HepG2 (cell line): Measurements from ENCODE around the gene NOS1AP. TPM values are rescaled to one million over a fixed set of nuclear protein-coding genes. Genes with fewer than 3 reads are reported as not detected.

Experiments
- ATAC-seq: fragments of 200-7000 bp; cut with Tn5 transposase; 3 replicates; pipeline ENCODE4 v1.9.1; 2020; ENCODE audit warnings: mild to moderate bottlenecking, moderate library complexity
- BruUV-seq: library from RNA; stranded (reverse); fragments of 400-500 nt; replicated peaks from 2 replicates; lab custom pipeline; 2021; lab: Mats Ljungman, UMichigan
- CTCF ChIA-PET: fragments of 300-600 bp; formaldehyde crosslinking; extraction: SDS; loops from one replicate; lab custom pipeline; 2021; ENCODE audit warnings: low total read pairs, inconsistent platforms, low intra/inter-chr PET ratio; lab: Yijun Ruan, JAX
- POLR2A ChIA-PET: fragments of 350-600 bp; sonication (Branson Sonifier 250); formaldehyde crosslinking; loops from one replicate; lab custom pipeline; 2020; ENCODE audit warnings: antibody characterized with exemption, inconsistent platforms; lab: Yijun Ruan, JAX
- DNase-seq: peaks from one replicate; pipeline ENCODE4 v3.0.0-alpha.2; 2015; ENCODE audit warnings: low spot score
- FAIRE-seq: peaks from 3 replicates; lab custom pipeline; 2011; peaks lifted over from hg19 to GRCh38; lab: Jason Lieb, UNC
- H2AFZ ChIP-seq: one replicate; pipeline ENCODE4 v1.6.1; 2011; ENCODE audit warnings: low read length, inconsistent platforms
- H3K27ac ChIP-seq: fragments of 300-600 bp; 3 replicates; pipeline ENCODE4 v1.8.0; 2011; ENCODE audit warnings: mixed run types, mild to moderate bottlenecking, mixed read lengths, low read length, inconsistent platforms; ENCODE audit not compliant: insufficient read depth; ENCODE audit errors: extremely low read length
- H3K27me3 ChIP-seq, 2 experiments: fragments of 200-600 bp in 1 of 2; 2 replicates in 1 of 2; 3 replicates in 1 of 2; pipeline versions ENCODE4 v1.6.0 to v1.8.0; 2011; ENCODE audit warnings: low read length in 2 of 2, mild to moderate bottlenecking in 2 of 2, moderate library complexity in 2 of 2, inconsistent platforms in 1 of 2; ENCODE audit not compliant: insufficient read depth in 2 of 2, control insufficient read depth in 1 of 2
- H3K36me3 ChIP-seq, 2 experiments: fragments of 200-600 bp in 1 of 2; replicated peaks in 1 of 2; 2 replicates in 1 of 2; 3 replicates in 1 of 2; pipeline versions ENCODE4 v1.5.1 to v1.8.0; 2011; ENCODE audit warnings: low read length in 2 of 2, inconsistent platforms in 1 of 2; ENCODE audit not compliant: insufficient read depth in 2 of 2, control insufficient read depth in 1 of 2
- H3K4me1 ChIP-seq: 2 replicates; pipeline ENCODE4 v1.5.1; 2012; ENCODE audit warnings: low read length, inconsistent platforms; ENCODE audit not compliant: insufficient read depth
- H3K4me2 ChIP-seq: 2 replicates; pipeline ENCODE4 v1.6.0; 2011; ENCODE audit warnings: low read depth, low read length, inconsistent platforms
- H3K4me3 ChIP-seq, 3 experiments: fragments of 200-600 bp in 1 of 3; sonication (generic), shearing (Covaris generic) in 1 of 3; replicated peaks in 1 of 3; 2 replicates each; pipeline ENCODE4 v1.5.1; 2011 to 2016; ENCODE audit warnings: low read length in 3 of 3, inconsistent platforms in 2 of 3, low read depth in 2 of 3, mild to moderate bottlenecking in 2 of 3, control low read depth in 1 of 3, mixed read lengths in 1 of 3; ENCODE audit not compliant: insufficient read depth in 1 of 3
- H3K79me2 ChIP-seq: one replicate; pipeline ENCODE4 v1.6.1; 2011; ENCODE audit warnings: low read length, inconsistent platforms; ENCODE audit not compliant: insufficient read depth
- H3K9ac ChIP-seq: 2 replicates; pipeline ENCODE4 v1.6.0; 2011; ENCODE audit warnings: mild to moderate bottlenecking, low read depth, low read length, inconsistent platforms; ENCODE audit not compliant: insufficient read depth
- H3K9me3 ChIP-seq: 2 replicates; pipeline ENCODE4 v1.5.1; 2012; ENCODE audit warnings: mild to moderate bottlenecking, low read length
- H4K20me1 ChIP-seq: 2 replicates; pipeline ENCODE4 v1.6.0; 2011; ENCODE audit warnings: inconsistent platforms, mild to moderate bottlenecking, low read length, moderate library complexity; ENCODE audit not compliant: insufficient read depth
- CENPX ChIP-seq: sonication (generic); formaldehyde crosslinking; IDR thresholded peaks from 2 replicates; pipeline ENCODE4 v1.9.0; 2021; ENCODE audit warnings: mild to moderate bottlenecking, missing genetic modification reagents, moderate library complexity
- JDP2 ChIP-seq: sonication (generic); formaldehyde crosslinking; IDR thresholded peaks from 2 replicates; pipeline ENCODE4 v1.8.1; 2022; ENCODE audit warnings: missing genetic modification reagents, borderline replicate concordance
- KDM1A ChIP-seq: IDR thresholded peaks from 2 replicates; pipeline ENCODE4 v1.6.1; 2016; ENCODE audit warnings: missing compliant biosample characterization
- NFYC ChIP-seq: IDR thresholded peaks from 2 replicates; pipeline ENCODE4 v1.6.1; 2016; ENCODE audit warnings: missing genetic modification reagents, missing compliant biosample characterization
- PBX3 ChIP-seq: sonication (generic); formaldehyde crosslinking; IDR thresholded peaks from 2 replicates; pipeline ENCODE4 v1.8.1; 2023; ENCODE audit warnings: missing genetic modification reagents, inconsistent platforms, borderline replicate concordance
- PRDM10 ChIP-seq: sonication (generic); formaldehyde crosslinking; IDR thresholded peaks from 2 replicates; pipeline ENCODE4 v1.4.0; 2020; ENCODE audit warnings: low read depth, missing genetic modification reagents
- TCF7L2 ChIP-seq: IDR thresholded peaks from 2 replicates; pipeline ENCODE4 v1.6.1; 2011; ENCODE audit warnings: mild to moderate bottlenecking, low read depth, low read length, moderate library complexity
- ZNF503 ChIP-seq: sonication (generic); formaldehyde crosslinking; IDR thresholded peaks from 2 replicates; pipeline ENCODE4 v1.4.0; 2020; ENCODE audit warnings: missing genetic modification reagents
- ZNF569 ChIP-seq: sonication (generic); formaldehyde crosslinking; IDR thresholded peaks from 2 replicates; pipeline ENCODE4 v1.5.0; 2020; ENCODE audit warnings: mild to moderate bottlenecking, missing genetic modification reagents, moderate library complexity, borderline replicate concordance
- ZNF670 ChIP-seq: sonication (generic); formaldehyde crosslinking; IDR thresholded peaks from 2 replicates; pipeline ENCODE4 v1.8.0; 2022; ENCODE audit warnings: mild to moderate bottlenecking, missing genetic modification reagents, borderline replicate concordance
- ZNF687 ChIP-seq: sonication (generic); formaldehyde crosslinking; IDR thresholded peaks from 2 replicates; pipeline ENCODE4 v1.5.1; 2020; ENCODE audit warnings: mild to moderate bottlenecking, missing genetic modification reagents, moderate library complexity
- ZNF740 ChIP-seq: sonication (generic); formaldehyde crosslinking; IDR thresholded peaks from 2 replicates; pipeline ENCODE4 v1.4.0; 2020; ENCODE audit warnings: missing genetic modification reagents
- WGBS: methylation state at CpG from one replicate; pipeline ENCODE4 v1.1.6; 2017; ENCODE audit warnings: low lambda C conversion rate; 5-methylcytosine and 5-hydroxymethylcytosine counted together
- in situ Hi-C: cut with HindIII; loops from 2 replicates; pipeline ENCODE4 v1.10.0; 2017; ENCODE audit warnings: low pct_unique_long_range_greater_than_20kb; ENCODE audit not compliant: extremely low pct_ligation_motif_present
- intact Hi-C: fragments of 100-400 bp; cut with micrococcal nuclease; formaldehyde crosslinking; loops from one replicate; pipeline ENCODE4 v1.10.0; 2022; ENCODE audit not compliant: unreplicated experiment
- polyA plus RNA-seq, 8 experiments: library from polyadenylated mRNA; depleted of rRNA in 3 of 8; stranded (reverse) in 7 of 8; unstranded in 1 of 8; fragments of >200 nt; fragmentation: Illumina TruSeq in 4 of 8; extraction: Trizol in 4 of 8; gene quantifications; 2 replicates each; pipeline versions ENCODE4 v1.2.1 to v1.2.3, GENCODE V29; 2011 to 2016; ENCODE audit warnings: low read depth in 4 of 8, missing spikeins in 1 of 8, mixed read lengths in 1 of 8; ENCODE audit not compliant: insufficient read depth in 1 of 8
- total RNA-seq, 5 experiments: library from RNA; depleted of rRNA; stranded (reverse); fragments of >200 nt; fragmentation: Illumina TruSeq; extraction: Trizol; gene quantifications; 2 replicates each; pipeline ENCODE4 v1.2.3, GENCODE V29; 2016; ENCODE audit warnings: low read depth in 1 of 5

Gene NOS1AP
- total and polyA plus RNA-seq, 2 of the 13 experiments (the other 11 are each of a cell fraction or from before 2014, with no cell fraction given), result 2.0 to 3.3 TPM

GRCh38 chr1:162384601-162385279 lies 315.2 kb downstream of the NOS1AP start:
- Histone ChIP-seq H3K4me1 (peaks cover 13% of the 10 kb centered on the region), H3K4me2 (no peak overlapping the region), H4K20me1 (no peaks in the 10 kb centered on the region), H3K9me3 (no peaks in the 10 kb centered on the region), H3K27ac (no peak overlapping the region), H3K79me2 (no peaks in the 10 kb centered on the region), H3K9ac (no peak overlapping the region), H3K36me3 (peaks cover 4 to 7% of the 10 kb centered on the region in 2 experiments; a peak in 4 of 5 replicates), H3K27me3 (no peaks in the 10 kb centered on the region), H2AFZ (no peak overlapping the region), H3K4me3 (no peak overlapping the region)
- ChIA-PET POLR2A (no interaction called here), CTCF (no interaction called here)
- FAIRE-seq (no peak), DNase-seq (no peak), ATAC-seq (no peak)
- no TSS peak for BruUV-seq
- WGBS, result 99% methylated on average over 10 of the region's 10 CpGs
- intact Hi-C loops, result no loop called here
- in situ Hi-C loops, result no loop called here
- no peak for TF ChIP-seq ZNF503 (CRISPR knock-in tag)
- TF ChIP-seq PBX3 (CRISPR knock-in tag), result no peak
- no peak for TF ChIP-seq ZNF670 (CRISPR knock-in tag)
- no peak for TF ChIP-seq ZNF569 (CRISPR knock-in tag)
- TF ChIP-seq ZNF687 (CRISPR knock-in tag), result no peak
- no peak for TF ChIP-seq KDM1A (CRISPR knock-in tag)
- TF ChIP-seq JDP2, result no peak
- TF ChIP-seq TCF7L2, result no peak
- no peak for TF ChIP-seq CENPX (CRISPR knock-in tag)
- TF ChIP-seq NFYC, result no peak
- TF ChIP-seq PRDM10, result no peak
- TF ChIP-seq ZNF740 (CRISPR knock-in tag), result no peak
